ENCODE data around the gene TSC22D2. TPM values are rescaled to one million over a fixed set of nuclear protein-coding genes. Genes with fewer than 3 reads are reported as not detected.
A peak's percentile ranks its signal among the peaks of the same experiment; 100 is the strongest.

Gene TSC22D2
- total RNA-seq, 1 experiment from 2014 or later = 43.1 TPM

DNA sequence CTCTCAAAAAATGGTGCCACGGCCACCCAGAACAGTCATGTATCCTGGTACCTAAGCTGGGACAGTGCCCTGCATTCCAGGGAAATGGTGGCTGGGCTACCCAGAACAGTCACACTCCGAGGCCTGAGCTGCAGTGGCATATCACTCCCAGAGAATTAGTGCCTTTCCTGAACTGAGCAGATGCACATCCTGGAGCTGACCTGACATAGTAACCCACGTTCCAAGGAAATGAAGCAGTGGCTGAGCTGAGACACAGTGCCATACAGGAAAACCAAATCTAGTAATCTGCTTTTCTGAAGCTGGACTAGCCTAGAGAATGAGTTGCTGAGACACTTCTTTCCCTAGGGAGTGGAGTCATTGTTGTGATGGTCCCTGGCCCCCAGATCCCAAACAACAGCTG, 96.4 kb downstream of the TSC22D2 start:
- Histone ChIP-seq H3K27me3 (ENCODE audit: control insufficient read depth, insufficient read depth, low read length) (no peaks in the 10 kb centered on the region), H3K27ac (ENCODE audit: low read length) (no peak overlapping the region), H3K36me3 (ENCODE audit: control insufficient read depth, insufficient read depth, low read length) (no peaks in the 10 kb centered on the region), H3K4me3 (ENCODE audit: low read depth in 2 of 2, low read length in 2 of 2) (no peak overlapping the region), H3K4me1 (ENCODE audit: control insufficient read depth, insufficient read depth, low read length) (no peaks in the 10 kb centered on the region), H3K9me3 (ENCODE audit: control insufficient read depth, insufficient read depth, low read depth, low read length) (0 out of 2 replicates have a peak, but pooled peaks cover 4% of the 10 kb centered on the region)
- intact Hi-C loops (cut with micrococcal nuclease; ENCODE audit: unreplicated experiment) = no loop called here
- DNase-seq (ENCODE audit: low read depth, low spot score) (no peak), ATAC-seq (peak; percentile 47)
- CTCF ChIA-PET = interaction anchor here (0.6 kb wide), 1 partner anchor 9 kb away, joined by 3 read pairs; no protein-coding TSS in a partner anchor
- POLR2A ChIA-PET = no interaction called here
- in situ Hi-C loops (cut with HindIII; ENCODE audit: low pct_unique_long_range_greater_than_20kb, low sequenced_read_pairs) = no loop called here
- TF ChIP-seq POLR2AphosphoS5 (IDR thresholded peaks at IDR 0.05; ENCODE audit: low read depth, low read length) (no peak), SIN3A (IDR thresholded peaks at IDR 0.05; ENCODE audit: borderline replicate concordance, insufficient read depth, low read depth, low read length) (no peak), TCF7L2 (IDR thresholded peaks at IDR 0.05; ENCODE audit: low read depth, low read length) (no peak)
- TF ChIP-seq, protein P1, sequence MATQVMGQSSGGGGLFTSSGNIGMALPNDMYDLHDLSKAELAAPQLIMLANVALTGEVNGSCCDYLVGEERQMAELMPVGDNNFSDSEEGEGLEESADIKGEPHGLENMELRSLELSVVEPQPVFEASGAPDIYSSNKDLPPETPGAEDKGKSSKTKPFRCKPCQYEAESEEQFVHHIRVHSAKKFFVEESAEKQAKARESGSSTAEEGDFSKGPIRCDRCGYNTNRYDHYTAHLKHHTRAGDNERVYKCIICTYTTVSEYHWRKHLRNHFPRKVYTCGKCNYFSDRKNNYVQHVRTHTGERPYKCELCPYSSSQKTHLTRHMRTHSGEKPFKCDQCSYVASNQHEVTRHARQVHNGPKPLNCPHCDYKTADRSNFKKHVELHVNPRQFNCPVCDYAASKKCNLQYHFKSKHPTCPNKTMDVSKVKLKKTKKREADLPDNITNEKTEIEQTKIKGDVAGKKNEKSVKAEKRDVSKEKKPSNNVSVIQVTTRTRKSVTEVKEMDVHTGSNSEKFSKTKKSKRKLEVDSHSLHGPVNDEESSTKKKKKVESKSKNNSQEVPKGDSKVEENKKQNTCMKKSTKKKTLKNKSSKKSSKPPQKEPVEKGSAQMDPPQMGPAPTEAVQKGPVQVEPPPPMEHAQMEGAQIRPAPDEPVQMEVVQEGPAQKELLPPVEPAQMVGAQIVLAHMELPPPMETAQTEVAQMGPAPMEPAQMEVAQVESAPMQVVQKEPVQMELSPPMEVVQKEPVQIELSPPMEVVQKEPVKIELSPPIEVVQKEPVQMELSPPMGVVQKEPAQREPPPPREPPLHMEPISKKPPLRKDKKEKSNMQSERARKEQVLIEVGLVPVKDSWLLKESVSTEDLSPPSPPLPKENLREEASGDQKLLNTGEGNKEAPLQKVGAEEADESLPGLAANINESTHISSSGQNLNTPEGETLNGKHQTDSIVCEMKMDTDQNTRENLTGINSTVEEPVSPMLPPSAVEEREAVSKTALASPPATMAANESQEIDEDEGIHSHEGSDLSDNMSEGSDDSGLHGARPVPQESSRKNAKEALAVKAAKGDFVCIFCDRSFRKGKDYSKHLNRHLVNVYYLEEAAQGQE (IDR thresholded peaks at IDR 0.05; ENCODE audit: insufficient read depth in 1 of 2, low read depth in 2 of 2, low read length in 1 of 2) = no peak
- TF ChIP-seq, protein P2, sequence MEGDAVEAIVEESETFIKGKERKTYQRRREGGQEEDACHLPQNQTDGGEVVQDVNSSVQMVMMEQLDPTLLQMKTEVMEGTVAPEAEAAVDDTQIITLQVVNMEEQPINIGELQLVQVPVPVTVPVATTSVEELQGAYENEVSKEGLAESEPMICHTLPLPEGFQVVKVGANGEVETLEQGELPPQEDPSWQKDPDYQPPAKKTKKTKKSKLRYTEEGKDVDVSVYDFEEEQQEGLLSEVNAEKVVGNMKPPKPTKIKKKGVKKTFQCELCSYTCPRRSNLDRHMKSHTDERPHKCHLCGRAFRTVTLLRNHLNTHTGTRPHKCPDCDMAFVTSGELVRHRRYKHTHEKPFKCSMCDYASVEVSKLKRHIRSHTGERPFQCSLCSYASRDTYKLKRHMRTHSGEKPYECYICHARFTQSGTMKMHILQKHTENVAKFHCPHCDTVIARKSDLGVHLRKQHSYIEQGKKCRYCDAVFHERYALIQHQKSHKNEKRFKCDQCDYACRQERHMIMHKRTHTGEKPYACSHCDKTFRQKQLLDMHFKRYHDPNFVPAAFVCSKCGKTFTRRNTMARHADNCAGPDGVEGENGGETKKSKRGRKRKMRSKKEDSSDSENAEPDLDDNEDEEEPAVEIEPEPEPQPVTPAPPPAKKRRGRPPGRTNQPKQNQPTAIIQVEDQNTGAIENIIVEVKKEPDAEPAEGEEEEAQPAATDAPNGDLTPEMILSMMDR (IDR thresholded peaks at IDR 0.05) = no peak
- BruUV-seq (replicated peaks) = no TSS peak

GRCh38 chr3:150508401-150508800, 100.3 kb downstream of the TSC22D2 start:
- no TSS peak for BruUV-seq (replicated peaks)
- DNase-seq (ENCODE audit: low read depth, low spot score) (no peak), ATAC-seq (no peak)
- CTCF ChIA-PET = no interaction called here
- Histone ChIP-seq H3K9me3 (ENCODE audit: control insufficient read depth, insufficient read depth, low read depth, low read length) (no peaks in the 10 kb centered on the region), H3K27me3 (ENCODE audit: control insufficient read depth, insufficient read depth, low read length) (no peaks in the 10 kb centered on the region), H3K36me3 (ENCODE audit: control insufficient read depth, insufficient read depth, low read length) (no peaks in the 10 kb centered on the region), H3K4me1 (ENCODE audit: control insufficient read depth, insufficient read depth, low read length) (no peaks in the 10 kb centered on the region), H3K27ac (ENCODE audit: low read length) (no peak overlapping the region), H3K4me3 (ENCODE audit: low read depth in 2 of 2, low read length in 2 of 2) (no peak overlapping the region)
- POLR2A ChIA-PET = no interaction called here
- intact Hi-C loops (cut with micrococcal nuclease; ENCODE audit: unreplicated experiment) = no loop called here
- TF ChIP-seq, protein P2 (IDR thresholded peaks at IDR 0.05) = no peak
- no peak for TF ChIP-seq POLR2AphosphoS5 (IDR thresholded peaks at IDR 0.05; ENCODE audit: low read depth, low read length)
- no peak for TF ChIP-seq SIN3A (IDR thresholded peaks at IDR 0.05; ENCODE audit: borderline replicate concordance, insufficient read depth, low read depth, low read length)
- TF ChIP-seq, protein P1 (IDR thresholded peaks at IDR 0.05; ENCODE audit: insufficient read depth in 1 of 2, low read depth in 2 of 2, low read length in 1 of 2) = no peak
- no peak for TF ChIP-seq TCF7L2 (IDR thresholded peaks at IDR 0.05; ENCODE audit: low read depth, low read length)
- in situ Hi-C loops (cut with HindIII; ENCODE audit: low pct_unique_long_range_greater_than_20kb, low sequenced_read_pairs) = no loop called here
